Measurements from ENCODE around the gene HOXC9.

DNA sequence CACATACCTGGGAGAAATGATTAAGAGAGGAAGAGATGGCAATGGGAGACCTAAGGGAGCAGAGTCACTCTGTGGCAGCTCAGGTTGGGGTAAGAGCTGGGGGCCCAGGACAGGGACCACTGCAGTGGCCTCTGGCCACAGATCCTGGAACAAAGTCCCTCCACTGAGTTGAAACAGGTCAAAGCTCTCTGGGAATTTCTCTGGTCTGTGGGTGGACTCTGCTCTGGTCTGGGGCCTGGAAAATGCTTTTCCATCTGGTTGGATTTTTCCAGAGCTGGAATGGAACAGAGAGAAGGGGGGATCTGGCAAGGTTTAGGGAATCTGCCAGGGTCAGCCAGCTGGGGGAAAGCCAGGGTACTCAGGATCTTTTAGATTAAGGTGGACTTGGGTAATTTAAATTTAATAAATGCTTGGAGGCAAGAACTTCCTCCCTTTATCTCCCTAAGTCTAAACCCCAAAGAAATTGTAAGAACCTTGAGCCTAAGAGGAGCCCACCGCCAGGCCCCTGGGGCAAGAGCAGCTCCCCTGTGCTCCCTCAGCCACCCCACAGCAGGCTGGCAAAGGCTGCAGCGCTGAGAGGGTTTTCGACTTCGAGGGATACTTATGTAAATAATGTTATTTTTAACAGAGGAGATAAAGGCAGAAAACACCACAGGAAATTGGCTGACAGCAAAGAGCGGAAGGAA is 11.3 kb upstream of the HOXC9 start:
- TF ChIP-seq YY1 (IDR thresholded peaks at IDR 0.05; ENCODE audit: insufficient read depth, insufficient read length) (no peak), ZNF274 (IDR thresholded peaks at IDR 0.05; ENCODE audit: low read depth, low read length) (no peak)
